Prostate gland (tissue), 2 donors: ENCODE measurements around the gene DYSF. TPM values are rescaled to one million over a fixed set of nuclear protein-coding genes. Genes with fewer than 3 reads are reported as not detected.

Source experiments
- DNase-seq: peaks from one replicate; pipeline ENCODE4 v3.0.0-alpha.2; 2019; ENCODE audit warnings: low spot score
- H3K27ac ChIP-seq, 2 donors: fragments of 200-600 bp; sonication (generic); 2 replicates each; pipeline ENCODE4 v1.5.1; 2017 to 2019
- H3K27me3 ChIP-seq: fragments of 200-600 bp; sonication (generic); replicated peaks from 2 replicates; pipeline ENCODE4 v1.5.1; 2019; ENCODE audit not compliant: insufficient read depth
- H3K36me3 ChIP-seq, 2 donors: fragments of 200-600 bp; sonication (generic); 1 replicate in 1 of 2; 2 replicates in 1 of 2; pipeline versions ENCODE4 v1.5.1 to v1.8.1; 2017 to 2019
- H3K4me1 ChIP-seq: fragments of 200-600 bp; sonication (generic); replicated peaks from 2 replicates; pipeline ENCODE4 v1.5.1; 2019
- H3K4me3 ChIP-seq, 2 donors: fragments of 200-600 bp; sonication (generic); 2 replicates each; pipeline ENCODE4 v1.5.1; 2017 to 2019
- H3K9me3 ChIP-seq: fragments of 200-600 bp; sonication (generic); 2 replicates; pipeline ENCODE4 v1.5.1; 2017
- POLR2A ChIP-seq: fragments of 450-650 bp; IDR thresholded peaks from one replicate; pipeline ENCODE4 v1.6.1; 2016; ENCODE audit warnings: antibody characterized with exemption, mild to moderate bottlenecking
- POLR2AphosphoS5 ChIP-seq: sonication (generic); formaldehyde crosslinking; IDR thresholded peaks from one replicate; pipeline ENCODE4 v1.6.1; 2017; ENCODE audit warnings: antibody characterized with exemption
- WGBS: methylation state at CpG from one replicate; pipeline ENCODE4 v1.1.5; 2018; 5-methylcytosine and 5-hydroxymethylcytosine counted together
- intact Hi-C: fragments of 100-400 bp; cut with DNase I; formaldehyde crosslinking; loops from one replicate; pipeline ENCODE4 v1.14.2; 2022
- total RNA-seq, 2 donors: library from RNA; depleted of rRNA; stranded (reverse); fragments of >200 nt; gene quantifications; one replicate each; pipeline ENCODE4 v1.1.0, GENCODE V29; 2016
- TF ChIP-seq, protein P1 (sequence below), 4 experiments: fragments of 200-600 bp in 2 of 4; fragments of 450-650 bp in 2 of 4; sonication (generic) in 2 of 4; IDR thresholded peaks; 1 replicate in 3 of 4; 2 replicates in 1 of 4; pipeline ENCODE4 v1.5.1; 2016 to 2019; ENCODE audit warnings: antibody characterized with exemption in 4 of 4, mild to moderate bottlenecking in 2 of 4, moderate library complexity in 2 of 4

DYSF gene
- total RNA-seq, 2 donors from 2014 or later = 5.9 to 9.4 TPM

DNA sequence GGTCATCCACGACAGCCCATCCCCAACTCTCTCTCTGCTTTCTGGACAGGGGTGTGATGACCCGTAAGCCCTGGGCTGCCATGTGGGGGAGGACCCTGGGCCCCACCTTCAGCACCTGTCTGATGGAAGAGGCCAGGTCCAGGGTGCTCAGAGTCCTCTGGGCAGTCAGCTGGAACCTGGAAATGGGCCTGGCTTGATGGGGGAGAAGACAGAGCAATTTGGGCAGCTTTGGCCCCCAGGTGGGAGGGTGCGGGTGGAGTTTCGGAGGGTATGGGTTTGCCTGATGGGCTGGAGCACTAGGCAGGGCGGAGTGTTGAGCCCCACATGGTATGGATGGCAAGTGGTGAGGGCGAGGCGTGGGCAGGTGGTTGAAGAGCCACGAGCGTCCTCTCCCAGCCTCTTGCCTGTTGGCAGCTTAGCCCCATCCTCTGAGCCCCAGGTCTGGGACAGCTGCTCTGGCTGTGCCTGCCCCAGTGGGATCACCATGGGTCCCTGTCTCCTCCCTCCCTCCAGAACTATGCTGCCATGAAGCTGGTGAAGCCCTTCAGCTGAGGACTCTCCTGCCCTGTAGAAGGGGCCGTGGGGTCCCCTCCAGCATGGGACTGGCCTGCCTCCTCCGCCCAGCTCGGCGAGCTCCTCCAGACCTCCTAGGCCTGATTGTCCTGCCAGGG lies 232.7 kb downstream of the DYSF start:
- intact Hi-C loops = no loop called here
- 97% methylated on average over 13 of the region's 13 CpGs for WGBS
- H3K9me3 ChIP-seq = no peaks in the 10 kb centered on the region
- no peak for DNase-seq
- H3K36me3 ChIP-seq = no peaks in the 10 kb centered on the region
- no peaks in the 10 kb centered on the region for H3K27me3 ChIP-seq
- H3K4me1 ChIP-seq = no peaks in the 10 kb centered on the region
- H3K4me3 ChIP-seq = no peak overlapping the region
- no peak for TF ChIP-seq POLR2AphosphoS5
- TF ChIP-seq POLR2A = no peak
- TF ChIP-seq, protein P1, sequence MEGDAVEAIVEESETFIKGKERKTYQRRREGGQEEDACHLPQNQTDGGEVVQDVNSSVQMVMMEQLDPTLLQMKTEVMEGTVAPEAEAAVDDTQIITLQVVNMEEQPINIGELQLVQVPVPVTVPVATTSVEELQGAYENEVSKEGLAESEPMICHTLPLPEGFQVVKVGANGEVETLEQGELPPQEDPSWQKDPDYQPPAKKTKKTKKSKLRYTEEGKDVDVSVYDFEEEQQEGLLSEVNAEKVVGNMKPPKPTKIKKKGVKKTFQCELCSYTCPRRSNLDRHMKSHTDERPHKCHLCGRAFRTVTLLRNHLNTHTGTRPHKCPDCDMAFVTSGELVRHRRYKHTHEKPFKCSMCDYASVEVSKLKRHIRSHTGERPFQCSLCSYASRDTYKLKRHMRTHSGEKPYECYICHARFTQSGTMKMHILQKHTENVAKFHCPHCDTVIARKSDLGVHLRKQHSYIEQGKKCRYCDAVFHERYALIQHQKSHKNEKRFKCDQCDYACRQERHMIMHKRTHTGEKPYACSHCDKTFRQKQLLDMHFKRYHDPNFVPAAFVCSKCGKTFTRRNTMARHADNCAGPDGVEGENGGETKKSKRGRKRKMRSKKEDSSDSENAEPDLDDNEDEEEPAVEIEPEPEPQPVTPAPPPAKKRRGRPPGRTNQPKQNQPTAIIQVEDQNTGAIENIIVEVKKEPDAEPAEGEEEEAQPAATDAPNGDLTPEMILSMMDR (IDR thresholded peaks at IDR 0.05) = no peak
- H3K27ac ChIP-seq = no peak overlapping the region

DNA sequence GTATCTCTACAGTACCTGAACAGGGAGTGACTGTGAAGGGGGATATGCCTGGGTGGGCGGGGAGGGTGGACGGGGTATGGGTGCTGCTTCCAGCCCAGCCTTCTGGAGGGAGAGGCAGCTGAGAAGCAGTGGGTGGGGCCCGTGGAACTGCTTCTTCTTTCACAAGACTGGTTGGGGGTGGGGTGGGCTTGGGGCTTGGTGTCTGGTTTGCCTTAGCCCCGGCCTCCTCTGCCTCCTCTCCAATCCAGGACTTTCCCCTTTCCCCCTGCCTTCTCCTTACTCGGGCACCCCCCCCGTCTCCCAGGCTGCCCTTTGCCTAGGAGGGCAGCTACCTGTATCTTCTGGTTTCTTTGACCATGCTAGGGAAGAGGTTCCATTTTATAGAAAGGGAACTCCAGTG lies 233.4 kb downstream of the DYSF start:
- Histone ChIP-seq H3K4me1 (no peaks in the 10 kb centered on the region), H3K4me3 (no peak overlapping the region), H3K9me3 (no peaks in the 10 kb centered on the region), H3K27me3 (no peaks in the 10 kb centered on the region), H3K36me3 (no peaks in the 10 kb centered on the region), H3K27ac (no peak overlapping the region)
- no peak for DNase-seq
- TF ChIP-seq, protein P1 (IDR thresholded peaks at IDR 0.05) = no peak
- TF ChIP-seq POLR2A = no peak
- no peak for TF ChIP-seq POLR2AphosphoS5
- 92% methylated on average over 6 of the region's 6 CpGs for WGBS
- intact Hi-C loops = no loop called here

- 91% methylated on average over 10 of the region's 10 CpGs for WGBS
- TF ChIP-seq, protein P1 (IDR thresholded peaks at IDR 0.05) = no peak
- TF ChIP-seq POLR2AphosphoS5 (no peak), POLR2A (no peak)
- Histone ChIP-seq H3K36me3 (no peaks in the 10 kb centered on the region), H3K27me3 (no peaks in the 10 kb centered on the region), H3K9me3 (no peaks in the 10 kb centered on the region), H3K4me1 (no peaks in the 10 kb centered on the region), H3K27ac (no peak overlapping the region), H3K4me3 (no peak overlapping the region)
- DNase-seq = no peak
- intact Hi-C loops = no loop called here
These were observed 234.1 kb downstream of the DYSF start for GRCh38 chr2:71687412-71687811.

GRCh38 chr2:71688530-71688929 lies 235.2 kb downstream of the DYSF start:
- H3K27ac ChIP-seq = no peak overlapping the region
- H3K9me3 ChIP-seq = no peaks in the 10 kb centered on the region
- no peak overlapping the region for H3K4me3 ChIP-seq
- H3K4me1 ChIP-seq = no peaks in the 10 kb centered on the region
- intact Hi-C loops = no loop called here
- DNase-seq = no peak
- 96% methylated on average over 7 of the region's 7 CpGs for WGBS
- H3K27me3 ChIP-seq = no peaks in the 10 kb centered on the region
- TF ChIP-seq POLR2AphosphoS5 (no peak), POLR2A (no peak)
- TF ChIP-seq, protein P1 (IDR thresholded peaks at IDR 0.05) = no peak
- H3K36me3 ChIP-seq = no peaks in the 10 kb centered on the region

DNA sequence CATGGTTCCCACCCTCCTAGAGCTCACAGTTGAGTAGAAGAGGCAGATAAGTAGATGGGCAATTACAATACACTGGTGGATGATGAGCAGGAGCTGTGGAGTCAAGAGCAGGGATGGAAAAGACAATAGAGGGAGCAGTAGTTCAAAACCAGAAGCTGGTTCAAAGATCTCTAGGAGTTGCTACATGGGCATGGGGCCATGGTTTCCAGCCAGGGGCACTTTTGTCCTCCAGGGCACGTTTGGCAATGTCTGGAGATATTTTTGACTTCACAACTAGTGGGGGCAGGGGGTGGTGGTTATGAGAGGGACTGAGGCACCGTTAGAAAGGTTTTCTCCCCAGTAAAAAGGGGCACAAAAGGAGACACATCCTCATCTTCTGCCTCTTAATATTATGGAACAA lies 236.0 kb downstream of the DYSF start:
- TF ChIP-seq POLR2AphosphoS5 (no peak), POLR2A (no peak)
- TF ChIP-seq, protein P1 (IDR thresholded peaks at IDR 0.05) = no peak
- H3K4me3 ChIP-seq = no peak overlapping the region
- WGBS = 62% methylated on average over 2 of the region's 2 CpGs
- H3K4me1 ChIP-seq = no peaks in the 10 kb centered on the region
- no peak overlapping the region for H3K27ac ChIP-seq
- no peaks in the 10 kb centered on the region for H3K36me3 ChIP-seq
- intact Hi-C loops = no loop called here
- no peaks in the 10 kb centered on the region for H3K9me3 ChIP-seq
- no peak for DNase-seq
- no peaks in the 10 kb centered on the region for H3K27me3 ChIP-seq
